Superior temporal gyrus (tissue), 1 donor: Measurements from ENCODE around the gene GPC3.

ENCODE experiments used
- DNase-seq: peaks from one replicate; pipeline ENCODE4 v3.0.0-alpha.2; 2016; ENCODE audit errors: extremely low spot score

GPC3 gene

GRCh38 chrX:133523081-133523487 is 462.3 kb downstream of the GPC3 start:
- DNase-seq = no peak

- no peak for DNase-seq
Measured at GRCh38 chrX:133516686-133517085, 468.7 kb downstream of the GPC3 start.

DNA sequence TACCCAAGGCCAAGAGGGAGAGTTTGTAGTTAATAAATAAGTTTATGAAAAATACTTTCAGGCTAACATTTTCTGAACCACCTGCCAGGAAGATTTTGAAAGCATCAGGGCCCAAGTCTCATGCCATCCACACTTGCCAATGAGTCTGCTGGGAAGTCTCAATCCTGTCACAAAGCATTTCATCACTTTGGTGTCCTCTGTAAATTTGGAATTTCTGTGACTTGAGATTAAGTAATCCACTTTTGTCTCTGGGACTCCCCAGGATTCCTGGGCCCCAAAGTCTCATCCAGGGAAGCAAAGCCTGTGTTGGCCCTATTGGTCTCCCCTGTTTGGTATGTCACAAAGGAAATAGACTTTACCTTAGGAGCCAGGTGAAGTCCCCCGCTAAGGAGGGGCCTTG is 470.9 kb downstream of the GPC3 start:
- DNase-seq = no peak

DNA sequence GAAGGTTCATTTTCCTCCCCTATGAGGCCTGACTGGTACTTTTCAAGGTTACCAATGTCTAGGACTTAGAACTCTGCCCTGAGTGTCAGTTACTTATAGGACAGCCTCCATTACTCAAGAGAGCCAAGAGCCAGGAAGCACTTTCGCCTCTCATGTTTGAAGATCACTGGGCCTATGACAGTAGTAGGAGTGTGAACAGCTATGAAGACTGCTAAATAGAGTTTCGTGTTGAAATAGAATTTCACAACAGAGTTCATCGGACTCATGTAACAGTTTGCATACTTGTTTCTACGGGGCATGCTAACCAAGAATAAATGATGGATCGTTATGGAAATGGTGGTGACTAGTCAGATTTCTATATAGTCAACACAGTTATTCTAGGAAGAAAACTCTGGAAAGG is 472.3 kb downstream of the GPC3 start:
- no peak for DNase-seq

DNA sequence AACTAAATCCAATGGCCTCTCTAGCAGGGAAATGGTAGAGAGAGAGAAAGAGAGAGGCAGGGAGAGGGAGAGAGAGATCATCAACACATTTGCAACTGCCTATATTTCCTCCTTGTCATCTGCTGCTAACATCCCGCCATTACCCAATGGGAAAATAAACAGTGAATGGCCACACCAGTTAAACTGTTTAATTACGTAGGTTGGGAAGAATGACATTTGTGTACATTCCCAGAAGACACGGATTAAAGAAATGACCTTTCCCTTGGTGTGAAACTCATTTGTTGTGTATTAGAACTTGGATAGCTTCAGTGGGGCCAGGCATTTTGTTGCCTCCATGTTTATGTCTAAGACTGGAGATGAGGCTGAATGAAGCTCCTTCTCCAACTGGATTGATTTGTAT is 474.4 kb downstream of the GPC3 start:
- no peak for DNase-seq

- DNase-seq = no peak
Measured at GRCh38 chrX:133497356-133497755, 488.0 kb downstream of the GPC3 start.

- DNase-seq = no peak
Measured at GRCh38 chrX:133495464-133496391, 489.7 kb downstream of the GPC3 start.

DNA sequence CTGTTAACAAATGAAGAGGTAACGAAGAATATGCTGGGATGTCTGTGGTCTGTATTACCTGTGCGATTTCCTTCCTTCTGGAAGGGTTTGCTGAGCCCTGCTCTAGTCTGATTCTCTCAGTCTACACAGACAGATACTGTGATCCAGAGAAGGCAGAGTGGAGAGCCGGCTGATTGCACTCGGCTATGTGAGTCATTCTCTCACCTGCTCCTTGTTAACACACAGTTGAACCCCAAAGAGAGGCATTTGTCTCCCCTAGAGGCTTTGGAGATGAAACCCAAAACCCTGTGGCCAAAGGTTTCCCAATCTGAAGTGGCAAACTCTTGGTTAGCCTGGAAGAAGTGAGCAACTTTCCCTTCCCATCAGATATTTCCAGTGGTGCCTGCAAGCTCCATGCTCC is 492.0 kb downstream of the GPC3 start:
- no peak for DNase-seq

GRCh38 chrX:133490955-133491354 is 494.4 kb downstream of the GPC3 start:
- DNase-seq = no peak
